Suprapubic skin (tissue), 4 donors: ENCODE results near the gene SV2C. TPM values are rescaled to one million over a fixed set of nuclear protein-coding genes. Genes with fewer than 3 reads are reported as not detected.
"Not testable (repeated sequence)": the region's sequence is repeated elsewhere in the genome, so short reads cannot be mapped to it uniquely, and the experiment has no call there.

Experiments
- DNase-seq, 2 donors: peaks; one replicate each; pipeline ENCODE4 v3.0.0-alpha.2; 2019; ENCODE audit warnings: low spot score in 2 of 2
- H3K27ac ChIP-seq: fragments of 200-600 bp; sonication (generic); one replicate; pipeline ENCODE4 v1.5.1; 2019
- H3K27me3 ChIP-seq: fragments of 200-600 bp; sonication (generic); one replicate; pipeline ENCODE4 v1.5.1; 2019
- H3K36me3 ChIP-seq: fragments of 200-600 bp; sonication (generic); one replicate; pipeline ENCODE4 v1.5.1; 2019
- H3K4me1 ChIP-seq: fragments of 200-600 bp; sonication (generic); one replicate; pipeline ENCODE4 v1.5.1; 2019
- H3K4me3 ChIP-seq: fragments of 200-600 bp; sonication (generic); one replicate; pipeline ENCODE4 v1.5.1; 2019; ENCODE audit warnings: mild to moderate bottlenecking
- H3K9me3 ChIP-seq: fragments of 200-600 bp; sonication (generic); one replicate; pipeline ENCODE4 v1.5.1; 2019
- EP300 ChIP-seq: sonication (generic); formaldehyde crosslinking; IDR thresholded peaks from one replicate; pipeline ENCODE4 v1.6.1; 2017; ENCODE audit warnings: antibody characterized with exemption
- POLR2A ChIP-seq, 2 donors: fragments of 450-650 bp; IDR thresholded peaks; one replicate each; pipeline ENCODE4 v1.6.1; 2017; ENCODE audit warnings: antibody characterized with exemption in 2 of 2, mild to moderate bottlenecking in 2 of 2, moderate library complexity in 2 of 2
- POLR2AphosphoS5 ChIP-seq, 3 donors: sonication (generic); formaldehyde crosslinking; IDR thresholded peaks; one replicate each; pipeline ENCODE4 v1.6.1; 2017; ENCODE audit warnings: antibody characterized with exemption in 3 of 3
- WGBS: methylation state at CpG from one replicate; pipeline ENCODE4 v1.1.5; 2018; 5-methylcytosine and 5-hydroxymethylcytosine counted together
- total RNA-seq, 4 donors: library from RNA; depleted of rRNA; stranded (reverse); fragments of >200 nt; gene quantifications; one replicate each; pipeline ENCODE4 v1.1.0, GENCODE V29; 2016
- TF ChIP-seq, protein P1 (sequence below), 2 donors: fragments of 200-600 bp in 1 of 2; fragments of 450-650 bp in 1 of 2; sonication (generic) in 1 of 2; IDR thresholded peaks; one replicate each; pipeline ENCODE4 v1.5.1; 2016 to 2019; ENCODE audit warnings: antibody characterized with exemption in 2 of 2, mild to moderate bottlenecking in 1 of 2, moderate library complexity in 1 of 2

SV2C gene
- total RNA-seq, 4 donors from 2014 or later, result 0.16 to 0.30 (median 0.23) TPM; not detected in 1

DNA sequence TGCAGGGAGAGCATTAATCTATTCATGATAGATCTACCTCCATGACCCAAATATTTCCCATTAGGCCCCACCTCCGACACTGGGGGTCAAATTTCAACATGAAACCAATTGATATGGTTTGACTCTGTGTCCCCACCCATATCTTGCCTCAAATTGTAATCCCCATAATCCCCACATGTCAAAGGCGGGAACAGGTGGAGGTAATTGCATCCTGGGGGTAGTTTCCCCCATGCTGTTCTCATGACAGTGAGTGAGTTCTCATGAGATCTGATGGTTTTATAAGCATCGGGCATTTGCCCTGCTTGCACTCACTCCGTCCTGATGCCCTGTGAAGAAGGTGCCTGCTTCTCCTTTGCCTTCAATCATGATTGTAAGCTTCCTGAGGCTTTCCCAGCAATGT lies 153.5 kb downstream of the SV2C start:
- H3K27ac ChIP-seq, result no peak overlapping the region
- no peak overlapping the region for H3K4me3 ChIP-seq
- H3K4me1 ChIP-seq, result no peaks in the 10 kb centered on the region
- no peak for DNase-seq
- no peaks in the 10 kb centered on the region for H3K9me3 ChIP-seq
- no peak for TF ChIP-seq EP300
- WGBS, result 86% methylated on average over 4 of the region's 4 CpGs
- no peaks in the 10 kb centered on the region for H3K36me3 ChIP-seq
- no peaks in the 10 kb centered on the region for H3K27me3 ChIP-seq

DNA sequence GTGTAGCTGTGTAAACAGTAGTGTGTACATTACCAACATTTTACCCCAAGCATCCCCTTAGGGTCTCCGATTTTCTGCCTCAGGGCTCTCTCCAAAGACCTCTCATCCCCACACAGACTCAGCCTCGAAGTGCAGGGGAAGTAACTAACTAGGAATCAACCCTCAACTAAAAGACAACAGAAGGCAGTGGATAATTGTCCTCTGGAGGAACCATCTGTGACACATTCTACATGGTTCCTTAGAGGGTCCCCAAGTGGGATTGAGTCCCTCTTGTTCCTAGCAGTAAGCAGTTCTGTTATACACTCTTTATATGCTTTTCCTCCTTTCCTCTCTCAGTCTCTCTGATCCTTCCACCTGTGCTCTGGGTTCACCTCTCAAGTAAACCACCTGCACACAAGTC lies 157.2 kb downstream of the SV2C start:
- H3K27me3 ChIP-seq, result no peaks in the 10 kb centered on the region
- no peak for DNase-seq
- no peak overlapping the region for H3K4me3 ChIP-seq
- 53% methylated on average over 2 of the region's 2 CpGs for WGBS
- no peaks in the 10 kb centered on the region for H3K4me1 ChIP-seq
- TF ChIP-seq EP300 (no peak), POLR2AphosphoS5 (IDR thresholded peaks at IDR 0.05) (no peak), POLR2A (IDR thresholded peaks at IDR 0.05) (no peak)
- TF ChIP-seq, protein P1, sequence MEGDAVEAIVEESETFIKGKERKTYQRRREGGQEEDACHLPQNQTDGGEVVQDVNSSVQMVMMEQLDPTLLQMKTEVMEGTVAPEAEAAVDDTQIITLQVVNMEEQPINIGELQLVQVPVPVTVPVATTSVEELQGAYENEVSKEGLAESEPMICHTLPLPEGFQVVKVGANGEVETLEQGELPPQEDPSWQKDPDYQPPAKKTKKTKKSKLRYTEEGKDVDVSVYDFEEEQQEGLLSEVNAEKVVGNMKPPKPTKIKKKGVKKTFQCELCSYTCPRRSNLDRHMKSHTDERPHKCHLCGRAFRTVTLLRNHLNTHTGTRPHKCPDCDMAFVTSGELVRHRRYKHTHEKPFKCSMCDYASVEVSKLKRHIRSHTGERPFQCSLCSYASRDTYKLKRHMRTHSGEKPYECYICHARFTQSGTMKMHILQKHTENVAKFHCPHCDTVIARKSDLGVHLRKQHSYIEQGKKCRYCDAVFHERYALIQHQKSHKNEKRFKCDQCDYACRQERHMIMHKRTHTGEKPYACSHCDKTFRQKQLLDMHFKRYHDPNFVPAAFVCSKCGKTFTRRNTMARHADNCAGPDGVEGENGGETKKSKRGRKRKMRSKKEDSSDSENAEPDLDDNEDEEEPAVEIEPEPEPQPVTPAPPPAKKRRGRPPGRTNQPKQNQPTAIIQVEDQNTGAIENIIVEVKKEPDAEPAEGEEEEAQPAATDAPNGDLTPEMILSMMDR (IDR thresholded peaks at IDR 0.05), result no peak
- H3K27ac ChIP-seq, result no peak overlapping the region
- H3K9me3 ChIP-seq, result no peaks in the 10 kb centered on the region
- no peaks in the 10 kb centered on the region for H3K36me3 ChIP-seq

DNA sequence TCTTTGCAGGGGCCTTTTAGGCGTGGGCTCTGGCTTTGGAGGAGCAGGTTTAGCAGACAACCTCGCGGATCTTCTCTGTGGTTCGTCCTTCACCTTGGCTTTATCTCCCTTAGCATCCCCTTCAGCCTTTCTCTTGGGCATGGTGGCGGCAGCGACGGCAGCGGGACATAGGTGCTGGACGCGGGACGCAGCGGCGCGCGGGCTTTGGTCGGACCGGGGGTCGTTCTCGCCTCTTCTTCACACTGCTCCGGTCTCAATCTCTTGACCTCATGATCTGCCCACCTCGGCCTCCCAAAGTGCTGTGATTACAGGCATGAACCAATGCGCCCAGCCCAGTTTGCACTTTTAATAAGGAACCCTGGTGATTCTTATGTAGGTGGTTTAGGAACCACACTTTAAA lies 159.0 kb downstream of the SV2C start:
- not testable (repeated sequence) for DNase-seq
- 93% methylated on average over 22 of the region's 22 CpGs for WGBS

DNA sequence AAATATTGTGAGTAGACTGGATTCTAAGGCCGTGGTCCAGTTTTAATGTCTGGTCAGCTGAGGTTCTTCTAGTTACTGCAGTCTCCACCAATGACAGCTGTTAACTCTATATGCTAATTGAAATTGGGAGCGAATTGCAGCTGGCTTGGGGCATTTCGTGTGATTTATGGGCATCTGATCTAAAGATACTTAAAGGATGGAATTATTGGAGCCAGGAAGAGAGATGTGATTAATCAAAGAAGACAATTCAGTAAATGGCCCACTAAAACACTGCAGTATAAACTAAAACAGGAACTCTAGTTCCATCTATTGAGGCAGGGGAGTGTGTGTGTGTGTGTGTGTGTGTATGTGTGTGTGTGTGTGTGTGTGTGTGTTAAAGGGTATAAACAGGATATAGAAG lies 162.4 kb downstream of the SV2C start:
- no peak for TF ChIP-seq POLR2AphosphoS5 (IDR thresholded peaks at IDR 0.05)
- no peak for TF ChIP-seq POLR2A (IDR thresholded peaks at IDR 0.05)
- TF ChIP-seq, protein P1 (IDR thresholded peaks at IDR 0.05), result no peak
- no peak for TF ChIP-seq EP300
- Histone ChIP-seq H3K27me3 (no peaks in the 10 kb centered on the region), H3K9me3 (no peaks in the 10 kb centered on the region), H3K4me1 (no peaks in the 10 kb centered on the region), H3K4me3 (no peak overlapping the region), H3K27ac (no peak overlapping the region), H3K36me3 (no peaks in the 10 kb centered on the region)
- WGBS, result 62% methylated on average over 3 of the region's 3 CpGs
- no peak for DNase-seq

More for the DNA sequence above, 159.0 kb downstream of the SV2C start:
- H3K36me3 ChIP-seq, H3K27ac ChIP-seq, H3K4me3 ChIP-seq, H3K9me3 ChIP-seq, H3K27me3 ChIP-seq, H3K4me1 ChIP-seq: not testable (repeated sequence)

DNA sequence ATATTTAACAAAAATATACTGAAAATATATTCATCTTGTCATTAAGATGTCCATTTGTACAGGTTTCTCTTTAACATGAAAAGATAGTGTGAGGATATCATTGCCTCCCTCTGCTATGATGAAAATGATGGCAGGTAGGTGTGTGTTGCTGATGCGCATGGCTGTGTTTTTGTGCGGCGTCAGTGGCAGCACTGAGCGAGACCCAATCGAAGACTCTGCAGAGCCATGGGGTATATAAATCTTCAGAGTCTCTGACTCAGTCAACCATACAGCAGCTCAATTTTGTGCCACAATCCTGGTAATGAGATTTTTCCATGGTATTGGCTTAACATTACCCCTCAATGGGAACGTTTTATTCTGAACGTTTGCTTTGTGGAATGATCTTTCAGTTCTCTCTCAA lies 166.4 kb downstream of the SV2C start:
- no peaks in the 10 kb centered on the region for H3K9me3 ChIP-seq
- H3K36me3 ChIP-seq, result no peaks in the 10 kb centered on the region
- H3K4me3 ChIP-seq, result no peak overlapping the region
- no peak for DNase-seq
- TF ChIP-seq POLR2A (IDR thresholded peaks at IDR 0.05) (no peak), EP300 (no peak), POLR2AphosphoS5 (IDR thresholded peaks at IDR 0.05) (no peak)
- TF ChIP-seq, protein P1 (IDR thresholded peaks at IDR 0.05), result no peak
- H3K27me3 ChIP-seq, result no peaks in the 10 kb centered on the region
- H3K27ac ChIP-seq, result no peak overlapping the region
- WGBS, result 85% methylated on average over 7 of the region's 7 CpGs
- H3K4me1 ChIP-seq, result no peaks in the 10 kb centered on the region

DNA sequence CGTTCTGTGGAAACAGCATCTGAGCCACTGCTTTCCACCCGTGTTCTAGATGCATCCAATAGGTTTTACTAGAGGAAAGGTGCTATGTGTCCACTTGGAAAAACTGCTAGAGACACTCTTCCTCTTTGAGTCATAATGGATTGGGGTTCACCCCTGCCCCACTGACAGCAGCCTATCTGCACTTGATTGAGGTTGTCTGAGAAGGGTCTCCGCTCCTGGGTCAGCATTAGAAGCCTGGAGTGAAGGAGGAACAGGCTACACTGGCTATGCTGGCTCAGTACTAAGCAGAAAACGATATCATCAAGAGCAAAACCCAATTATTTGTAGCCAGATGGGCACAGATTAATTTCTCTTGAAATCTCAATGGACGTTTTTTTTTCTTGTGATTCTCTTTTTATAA lies 167.3 kb downstream of the SV2C start:
- H3K27ac ChIP-seq, result no peak overlapping the region
- H3K4me1 ChIP-seq, result no peaks in the 10 kb centered on the region
- H3K4me3 ChIP-seq, result no peak overlapping the region
- H3K27me3 ChIP-seq, result no peaks in the 10 kb centered on the region
- H3K9me3 ChIP-seq, result no peaks in the 10 kb centered on the region
- no peaks in the 10 kb centered on the region for H3K36me3 ChIP-seq
- 63% methylated on average over 5 of the region's 5 CpGs for WGBS
- no peak for TF ChIP-seq POLR2A (IDR thresholded peaks at IDR 0.05)
- no peak for TF ChIP-seq POLR2AphosphoS5 (IDR thresholded peaks at IDR 0.05)
- TF ChIP-seq EP300, result no peak
- TF ChIP-seq, protein P1 (IDR thresholded peaks at IDR 0.05), result no peak
- DNase-seq, result no peak
